Chondrocyte (in vitro differentiated cells): ENCODE results near the gene COL18A1. TPM values are rescaled to one million over a fixed set of nuclear protein-coding genes. Genes with fewer than 3 reads are reported as not detected.

ENCODE experiments used
- DNase-seq: peaks from one replicate; pipeline ENCODE4 v3.0.0; 2021; ENCODE audit warnings: mixed read lengths, low spot score
- H3K27ac Mint-ChIP-seq: one replicate; pipeline ENCODE4 v1.8.0; 2021; ENCODE audit warnings: mild to moderate bottlenecking, moderate library complexity, mixed read lengths; ENCODE audit not compliant: unreplicated experiment
- H3K27me3 Mint-ChIP-seq: 2 replicates; pipeline ENCODE4 v1.8.0; 2021; ENCODE audit warnings: low read depth, mixed read lengths
- H3K36me3 Mint-ChIP-seq: 2 replicates; pipeline ENCODE4 v1.8.0; 2021; ENCODE audit warnings: low read depth, mixed read lengths
- H3K4me1 Mint-ChIP-seq: 2 replicates; pipeline ENCODE4 v1.8.0; 2021; ENCODE audit warnings: low read depth, mild to moderate bottlenecking, mixed read lengths
- H3K4me3 Mint-ChIP-seq: one replicate; pipeline ENCODE4 v1.8.0; 2021; ENCODE audit warnings: mild to moderate bottlenecking, moderate library complexity, mixed read lengths; ENCODE audit not compliant: unreplicated experiment
- H3K9me3 Mint-ChIP-seq: 2 replicates; pipeline ENCODE4 v1.8.0; 2021; ENCODE audit warnings: low read depth, mixed read lengths
- total RNA-seq: library from RNA; stranded (reverse); gene quantifications from 3 replicates; pipeline ENCODE4 v1.2.1, GENCODE V29; 2021
- TF ChIP-seq, protein P1 (sequence below): fragments of 200-600 bp; sonication (generic); IDR thresholded peaks from 2 replicates; pipeline ENCODE4 v1.5.0; 2021; ENCODE audit warnings: antibody characterized with exemption, mild to moderate bottlenecking, moderate library complexity

COL18A1 gene
- total RNA-seq, 1 donor from 2014 or later = 616 TPM

DNA sequence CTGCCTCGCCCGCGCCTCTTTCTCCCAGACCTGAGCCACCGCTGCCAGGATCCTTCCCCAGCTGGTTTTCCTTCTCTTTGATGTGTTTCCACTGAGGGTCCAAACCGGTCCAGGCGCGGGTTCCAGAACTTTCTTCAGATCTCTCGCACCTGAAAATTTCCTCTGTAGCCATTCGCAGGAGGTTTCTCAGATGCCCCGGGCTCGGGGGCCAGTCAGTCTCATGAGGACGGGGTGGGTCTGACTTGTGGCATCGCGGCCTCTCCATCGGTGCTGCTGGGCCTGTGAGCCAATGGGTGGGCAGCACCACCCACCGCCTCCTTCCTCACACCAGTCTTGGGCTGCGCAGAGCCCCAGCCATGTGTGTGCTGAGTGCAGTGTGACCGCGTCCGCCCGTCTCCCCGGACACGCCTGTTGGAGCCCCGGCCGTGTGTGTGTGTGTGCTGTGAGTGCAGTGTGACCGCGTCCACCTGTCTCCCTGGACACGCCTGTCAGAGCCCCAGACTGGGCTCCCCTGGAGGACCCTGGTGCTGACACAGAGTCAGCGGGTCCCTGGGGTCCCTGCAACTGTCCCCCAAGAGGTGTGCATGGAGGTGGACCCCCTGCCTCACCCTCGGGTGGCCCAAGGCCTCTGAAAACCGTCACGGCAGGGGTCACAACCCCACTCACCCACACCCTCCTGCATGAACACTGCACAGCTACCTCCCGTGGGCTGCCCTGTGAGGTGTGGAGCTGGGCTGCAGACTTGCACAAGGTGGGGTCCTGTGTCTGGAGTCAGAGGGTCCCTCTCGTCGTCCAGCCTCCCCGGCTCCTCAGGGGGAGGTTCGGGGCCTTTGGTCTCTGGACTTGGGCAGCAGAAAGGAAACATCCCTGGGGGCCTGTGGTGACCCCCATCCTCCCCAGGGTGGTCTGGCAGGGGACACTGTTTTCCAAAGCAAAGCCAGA lies 20.2 kb downstream of the COL18A1 start:
- H3K36me3 Mint-ChIP-seq = peaks cover 2% of the 10 kb centered on the region
- H3K4me1 Mint-ChIP-seq = peaks cover 51% of the 10 kb centered on the region
- no peak overlapping the region for H3K27ac Mint-ChIP-seq
- no peaks in the 10 kb centered on the region for H3K9me3 Mint-ChIP-seq
- no peak overlapping the region for H3K4me3 Mint-ChIP-seq
- TF ChIP-seq, protein P1, sequence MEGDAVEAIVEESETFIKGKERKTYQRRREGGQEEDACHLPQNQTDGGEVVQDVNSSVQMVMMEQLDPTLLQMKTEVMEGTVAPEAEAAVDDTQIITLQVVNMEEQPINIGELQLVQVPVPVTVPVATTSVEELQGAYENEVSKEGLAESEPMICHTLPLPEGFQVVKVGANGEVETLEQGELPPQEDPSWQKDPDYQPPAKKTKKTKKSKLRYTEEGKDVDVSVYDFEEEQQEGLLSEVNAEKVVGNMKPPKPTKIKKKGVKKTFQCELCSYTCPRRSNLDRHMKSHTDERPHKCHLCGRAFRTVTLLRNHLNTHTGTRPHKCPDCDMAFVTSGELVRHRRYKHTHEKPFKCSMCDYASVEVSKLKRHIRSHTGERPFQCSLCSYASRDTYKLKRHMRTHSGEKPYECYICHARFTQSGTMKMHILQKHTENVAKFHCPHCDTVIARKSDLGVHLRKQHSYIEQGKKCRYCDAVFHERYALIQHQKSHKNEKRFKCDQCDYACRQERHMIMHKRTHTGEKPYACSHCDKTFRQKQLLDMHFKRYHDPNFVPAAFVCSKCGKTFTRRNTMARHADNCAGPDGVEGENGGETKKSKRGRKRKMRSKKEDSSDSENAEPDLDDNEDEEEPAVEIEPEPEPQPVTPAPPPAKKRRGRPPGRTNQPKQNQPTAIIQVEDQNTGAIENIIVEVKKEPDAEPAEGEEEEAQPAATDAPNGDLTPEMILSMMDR = no peak
- DNase-seq = no peak
- no peaks in the 10 kb centered on the region for H3K27me3 Mint-ChIP-seq

DNA sequence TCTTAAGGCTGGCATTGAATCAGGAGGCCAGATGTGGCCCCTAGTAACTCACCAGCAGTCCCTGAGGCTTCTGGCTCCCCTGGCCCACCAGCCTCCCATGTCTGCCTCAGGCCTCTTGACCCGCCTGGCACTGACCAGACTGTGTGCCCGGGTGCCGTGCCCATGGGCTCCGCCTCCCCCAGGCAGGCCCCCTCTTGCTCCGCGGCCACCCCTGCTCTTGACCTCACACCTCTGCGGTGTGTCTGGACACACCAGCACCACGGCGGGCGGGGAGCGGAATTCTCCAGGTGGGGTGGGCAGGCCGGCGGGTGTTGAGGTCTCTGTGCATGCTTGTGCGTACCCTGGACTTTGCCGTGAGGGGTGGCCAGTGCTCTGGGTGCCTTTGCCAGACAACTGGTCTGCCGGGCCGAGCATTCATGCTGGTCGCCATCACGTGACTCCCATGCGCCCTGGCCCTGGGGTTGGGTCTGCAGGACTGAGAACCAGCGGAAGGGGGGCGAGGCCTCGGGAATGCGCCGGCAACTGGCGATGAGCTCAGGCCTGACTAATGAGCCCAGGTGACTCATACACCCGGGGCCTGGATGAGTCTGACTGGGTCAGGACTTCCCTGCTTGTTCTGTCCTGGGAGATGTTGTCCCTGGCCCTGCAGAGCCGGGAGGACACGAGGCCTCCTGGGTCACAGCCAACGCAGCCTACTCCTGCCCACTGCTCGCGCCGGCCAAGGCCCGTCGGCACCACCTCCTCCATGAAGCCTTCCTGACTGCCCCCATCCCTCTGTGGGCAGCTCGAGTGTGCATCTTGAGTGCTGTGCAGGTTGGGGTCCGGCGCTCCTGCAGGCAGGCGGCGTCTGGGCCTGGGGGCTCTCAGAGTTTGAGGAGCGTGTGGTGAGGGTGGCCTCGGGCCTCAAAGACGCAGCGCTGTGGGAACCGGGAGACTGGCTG lies 22.6 kb downstream of the COL18A1 start:
- no peak overlapping the region for H3K4me3 Mint-ChIP-seq
- peaks cover 56% of the 10 kb centered on the region for H3K4me1 Mint-ChIP-seq

GRCh38 chr21:45428534-45428933 lies 23.6 kb downstream of the COL18A1 start:
- no peak for DNase-seq
- TF ChIP-seq, protein P1 = no peak
- peaks cover 61% of the 10 kb centered on the region for H3K4me1 Mint-ChIP-seq
- H3K27me3 Mint-ChIP-seq = no peaks in the 10 kb centered on the region
- peak overlapping the region; percentile 95 for H3K27ac Mint-ChIP-seq
- H3K9me3 Mint-ChIP-seq = no peaks in the 10 kb centered on the region
- H3K36me3 Mint-ChIP-seq = peaks cover 2% of the 10 kb centered on the region
- H3K4me3 Mint-ChIP-seq = no peak overlapping the region

More for the DNA sequence above, 22.6 kb downstream of the COL18A1 start:
- Mint-ChIP-seq H3K27ac (peak overlapping the region; percentile 95), H3K9me3 (no peaks in the 10 kb centered on the region), H3K27me3 (no peaks in the 10 kb centered on the region), H3K36me3 (peaks cover 2% of the 10 kb centered on the region)
- DNase-seq = no peak
- TF ChIP-seq, protein P1 = no peak

DNA sequence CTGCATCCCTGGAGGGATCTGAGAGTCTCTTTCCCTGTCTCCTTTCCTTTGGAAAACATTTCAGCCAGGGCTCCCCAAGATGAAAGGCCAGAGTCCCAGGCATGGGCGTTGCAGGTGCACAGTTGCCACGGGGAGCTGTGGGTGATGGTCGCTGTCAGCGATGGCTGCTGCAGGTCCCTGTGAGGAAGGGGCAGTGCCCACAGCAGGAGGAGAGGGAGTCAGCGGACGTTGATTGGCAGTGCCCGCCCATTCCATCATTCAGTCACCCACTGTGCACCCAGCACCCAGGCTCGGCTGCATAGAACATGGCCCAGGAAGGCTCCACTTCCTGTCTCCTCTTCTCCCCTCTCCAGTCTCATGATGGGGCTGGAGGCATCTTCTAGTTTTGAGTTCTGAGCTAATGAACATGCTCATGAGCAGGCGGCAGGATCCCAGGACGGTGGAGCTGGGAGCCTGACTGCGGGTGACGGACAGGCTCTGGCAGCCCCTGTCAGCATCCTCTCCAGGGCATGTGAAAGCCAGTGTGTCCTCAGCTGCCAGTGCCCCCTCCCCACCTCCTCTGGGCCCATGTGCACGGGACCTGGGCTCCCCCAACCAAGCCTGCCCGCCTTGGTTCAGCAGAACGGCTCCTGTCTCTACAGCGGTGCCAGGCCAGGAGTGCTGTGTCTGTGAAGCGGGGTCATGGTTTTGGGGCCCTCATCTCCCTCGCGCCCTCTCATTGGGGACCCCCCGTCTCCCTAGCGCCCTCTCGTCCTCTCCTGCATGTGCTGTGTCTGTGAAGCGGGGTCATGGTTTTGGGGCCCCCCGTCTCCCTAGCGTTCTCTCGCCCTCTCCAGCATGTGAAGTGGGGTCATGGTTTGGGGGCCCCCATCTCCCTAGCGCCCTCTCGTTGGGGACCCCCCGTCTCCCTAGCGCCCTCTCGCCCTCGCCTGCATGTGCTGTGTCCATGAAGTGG lies 24.5 kb downstream of the COL18A1 start:
- Mint-ChIP-seq H3K9me3 (no peaks in the 10 kb centered on the region), H3K4me1 (peaks cover 68% of the 10 kb centered on the region), H3K27me3 (no peaks in the 10 kb centered on the region), H3K36me3 (peaks cover 2% of the 10 kb centered on the region), H3K4me3 (no peak overlapping the region), H3K27ac (peak overlapping the region; percentile 96)
- no peak for DNase-seq
- TF ChIP-seq, protein P1 = no peak
